Measurements from ENCODE around the gene SNX24. TPM values are rescaled to one million over a fixed set of nuclear protein-coding genes. Genes with fewer than 3 reads are reported as not detected.
"Not testable (repeated sequence)": the region's sequence is repeated elsewhere in the genome, so short reads cannot be mapped to it uniquely, and the experiment has no call there.

The SNX24 gene
- polyA plus RNA-seq, 3 donors = 20.3 to 26.0 (median 25.5) TPM

DNA sequence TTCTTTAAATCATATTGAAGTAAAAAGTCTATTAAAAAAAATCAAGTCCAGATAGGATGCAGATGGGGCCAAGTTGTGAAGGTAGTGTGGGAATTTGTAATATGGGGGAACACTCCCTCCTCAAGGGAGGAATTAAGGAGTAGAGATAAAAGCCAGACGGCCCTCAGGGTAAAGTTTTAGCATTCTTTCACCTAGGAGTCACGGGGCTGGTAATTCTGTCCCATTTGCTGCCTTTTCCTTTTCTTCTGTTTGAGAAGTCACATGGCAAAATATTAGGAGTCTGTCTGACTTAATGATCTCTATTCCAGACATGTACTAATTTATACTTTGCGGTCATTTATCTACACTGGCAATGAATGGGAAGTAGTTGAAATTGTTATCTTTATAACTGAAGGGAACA is 61.9 kb downstream of the SNX24 start:
- DNase-seq (ENCODE audit: extremely low read depth in 1 of 11, low read depth in 9 of 11, low spot score in 4 of 11) = no peak

DNA sequence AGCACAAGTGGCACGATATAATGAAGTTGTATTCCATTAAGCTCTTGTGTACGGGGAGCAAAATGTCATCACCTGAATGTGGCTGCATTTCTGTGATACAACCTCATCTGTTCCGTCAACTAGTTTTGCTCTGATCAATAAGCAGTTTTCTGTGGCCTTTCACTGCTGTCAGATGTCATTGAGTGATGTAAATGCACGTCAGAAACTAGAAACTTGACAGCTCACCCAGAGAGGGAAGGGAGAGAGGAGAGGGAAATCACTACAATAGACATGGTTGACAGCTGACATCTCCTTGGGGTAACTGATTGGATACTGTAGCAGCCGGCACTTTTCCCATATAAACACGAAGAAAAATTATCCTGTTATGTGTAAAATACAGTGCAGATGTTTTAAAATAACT is 62.7 kb downstream of the SNX24 start:
- no peak for DNase-seq (ENCODE audit: extremely low read depth in 1 of 11, low read depth in 9 of 11, low spot score in 4 of 11)

DNA sequence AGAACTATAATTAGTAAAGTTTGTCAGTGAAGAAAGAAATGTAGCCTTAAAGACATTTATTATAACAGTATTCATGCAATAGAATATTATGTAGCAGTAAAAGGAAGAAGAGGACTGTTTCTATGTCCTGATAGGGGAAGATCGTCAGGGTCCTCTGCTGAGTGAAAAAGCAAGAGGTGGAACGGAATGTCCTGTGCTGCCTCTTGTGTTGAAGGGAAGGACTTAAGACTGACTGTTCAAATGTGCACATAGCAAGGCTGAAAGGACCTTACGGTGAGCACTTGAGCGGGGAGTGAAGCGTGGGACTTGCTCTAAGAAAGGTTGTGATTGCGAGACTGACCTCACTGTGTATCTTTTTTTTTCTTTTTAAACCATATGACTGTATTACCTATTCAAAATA is 63.2 kb downstream of the SNX24 start:
- no peak for DNase-seq (ENCODE audit: extremely low read depth in 1 of 11, low read depth in 9 of 11, low spot score in 4 of 11)

DNA sequence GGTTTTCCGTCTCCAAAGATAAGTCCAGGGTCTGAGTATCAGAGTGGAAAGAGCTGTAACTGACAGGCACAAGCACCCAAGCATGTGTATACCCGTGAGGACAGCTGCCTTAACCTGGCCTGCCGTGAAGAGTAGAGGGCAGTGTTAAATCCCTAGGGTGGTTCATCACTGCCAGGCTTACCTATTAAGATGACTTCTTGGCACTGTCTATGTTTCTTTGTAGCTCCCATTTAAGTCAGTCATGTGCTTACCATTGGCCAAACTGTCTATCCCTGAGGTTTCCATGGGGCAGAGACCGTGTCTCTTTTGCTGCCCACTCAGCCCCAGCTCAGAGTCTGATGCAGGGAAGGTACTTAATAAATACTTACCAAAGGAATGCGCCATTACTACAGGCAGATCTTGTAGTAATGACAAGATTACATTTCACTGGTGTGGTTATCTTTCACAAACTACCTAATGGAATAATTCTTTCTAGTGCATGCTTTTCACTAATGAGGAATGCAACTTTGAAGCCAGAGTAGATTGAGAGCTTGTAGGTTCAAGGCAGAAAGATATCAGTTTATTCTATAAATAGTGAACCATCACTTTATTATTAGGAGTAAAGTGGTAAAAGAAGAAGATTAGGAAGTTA is 64.2 kb downstream of the SNX24 start:
- no peak for DNase-seq (ENCODE audit: extremely low read depth in 1 of 11, low read depth in 9 of 11, low spot score in 4 of 11)

DNA sequence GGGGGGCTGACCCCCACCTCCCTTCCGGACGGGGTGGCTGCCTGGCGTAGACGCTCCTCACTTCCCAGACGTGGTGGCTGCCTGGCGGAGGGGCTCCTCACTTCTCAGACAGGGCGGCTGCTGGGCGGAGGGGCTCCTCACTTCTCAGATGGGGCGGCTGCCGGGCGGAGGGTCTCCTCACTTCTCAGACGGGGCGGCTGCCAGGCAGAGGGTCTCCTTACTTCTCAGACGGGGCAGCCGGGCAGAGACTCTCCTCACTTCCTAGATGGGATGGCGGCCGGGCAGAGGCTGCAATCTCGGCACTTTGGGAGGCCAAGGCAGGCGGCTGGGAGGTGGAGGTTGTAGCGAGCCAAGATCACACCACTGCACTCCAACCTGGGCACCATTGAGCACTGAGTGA is 68.0 kb downstream of the SNX24 start:
- DNase-seq (ENCODE audit: extremely low read depth in 1 of 11, low read depth in 9 of 11, low spot score in 4 of 11) = not testable (repeated sequence)

DNA sequence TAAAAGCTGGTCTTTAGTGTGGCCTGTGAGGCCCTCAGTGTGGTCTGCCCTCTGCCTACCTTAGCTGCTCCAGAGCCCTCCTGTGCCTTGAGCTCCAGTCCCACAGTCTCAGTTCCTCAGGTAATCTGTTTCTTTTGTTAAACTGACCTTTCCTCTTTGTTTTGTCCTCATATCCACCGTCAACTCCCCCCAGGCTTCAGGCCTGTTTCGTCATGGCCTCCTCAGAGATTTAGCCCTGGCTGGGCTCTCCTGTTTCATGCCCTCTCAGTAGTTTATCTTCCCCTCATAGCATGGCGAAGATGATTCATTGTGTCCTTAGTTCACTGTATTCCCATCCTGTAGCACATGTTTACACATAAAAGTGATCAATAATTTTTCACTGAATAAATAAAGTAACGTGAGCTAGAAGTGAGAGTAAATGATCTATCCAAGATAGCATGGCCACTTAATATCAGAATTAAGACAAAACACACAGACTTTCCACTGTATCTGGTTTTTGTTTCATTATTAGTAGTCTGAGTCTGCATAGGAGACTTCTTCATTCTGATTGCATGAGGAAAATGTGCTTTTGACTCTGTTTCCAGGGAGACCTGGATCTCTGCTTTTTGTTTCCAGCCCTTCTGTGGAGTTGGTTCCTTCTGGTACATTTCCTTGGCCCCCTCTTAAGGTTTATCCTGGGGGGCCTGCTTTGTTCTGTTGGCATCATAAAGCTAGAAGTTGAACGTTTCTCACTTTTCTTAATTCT is 70.5 kb downstream of the SNX24 start:
- DNase-seq (ENCODE audit: extremely low read depth in 1 of 11, low read depth in 9 of 11, low spot score in 4 of 11) = no peak

DNA sequence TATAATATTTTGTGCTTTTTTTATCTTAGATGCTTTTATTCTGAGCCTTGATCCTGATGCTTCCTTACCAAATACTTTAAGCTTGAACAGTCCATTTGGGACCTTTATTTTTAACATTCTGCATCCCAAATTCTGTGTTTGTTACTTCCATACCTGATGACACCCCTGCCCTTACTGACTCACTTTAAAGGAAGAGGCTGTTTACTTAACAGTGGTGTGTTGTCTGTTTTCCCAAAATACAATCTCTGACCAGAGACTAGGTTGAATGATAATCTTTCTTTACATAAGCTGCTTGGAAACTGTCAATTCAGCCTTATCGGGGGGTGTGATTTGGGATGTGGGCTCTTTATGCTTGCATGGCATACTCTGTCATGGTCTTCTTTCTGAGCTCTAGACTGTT is 71.1 kb downstream of the SNX24 start:
- no peak for DNase-seq (ENCODE audit: extremely low read depth in 1 of 11, low read depth in 9 of 11, low spot score in 4 of 11)

DNA sequence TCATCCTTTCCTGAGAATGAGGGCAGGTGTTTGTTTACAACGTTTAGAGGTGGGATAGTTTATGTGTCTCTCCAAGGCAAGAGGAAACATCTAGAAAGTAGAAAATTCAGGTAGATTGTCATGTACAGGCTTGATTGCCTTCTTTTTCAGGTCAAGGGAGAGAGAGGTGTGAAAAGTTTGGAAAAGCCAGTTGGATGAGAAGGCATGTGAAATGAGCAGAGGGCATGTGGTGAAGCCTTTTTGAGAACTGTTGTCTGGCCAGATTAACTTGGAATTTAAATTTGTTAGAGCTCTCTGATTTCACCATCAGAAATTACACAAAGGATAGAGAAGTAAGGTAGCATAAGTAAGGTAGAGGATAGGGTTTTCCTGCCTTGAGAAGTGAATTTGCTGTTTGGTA is 74.6 kb downstream of the SNX24 start:
- no peak for DNase-seq (ENCODE audit: extremely low read depth in 1 of 11, low read depth in 9 of 11, low spot score in 4 of 11)

DNA sequence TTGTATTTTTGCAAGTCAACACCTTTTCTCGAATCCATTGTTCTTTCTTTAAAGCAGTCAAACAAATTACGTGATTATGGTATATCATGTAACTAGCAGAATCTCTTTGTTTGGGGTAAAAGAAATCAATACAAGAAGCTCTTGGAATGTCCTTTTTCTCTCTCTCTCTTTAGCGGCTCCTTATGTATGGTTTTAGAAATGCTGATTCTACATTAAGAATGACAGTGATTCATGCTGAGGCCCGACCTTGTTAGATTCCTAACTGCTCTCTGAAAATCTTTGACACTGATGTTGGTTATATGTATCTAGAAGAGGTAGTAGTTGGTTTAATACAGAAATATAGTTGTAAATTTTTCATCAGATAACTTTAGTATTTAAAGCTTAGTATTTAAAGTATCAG is 76.4 kb downstream of the SNX24 start:
- no peak for DNase-seq (ENCODE audit: extremely low read depth in 1 of 11, low read depth in 9 of 11, low spot score in 4 of 11)

DNA sequence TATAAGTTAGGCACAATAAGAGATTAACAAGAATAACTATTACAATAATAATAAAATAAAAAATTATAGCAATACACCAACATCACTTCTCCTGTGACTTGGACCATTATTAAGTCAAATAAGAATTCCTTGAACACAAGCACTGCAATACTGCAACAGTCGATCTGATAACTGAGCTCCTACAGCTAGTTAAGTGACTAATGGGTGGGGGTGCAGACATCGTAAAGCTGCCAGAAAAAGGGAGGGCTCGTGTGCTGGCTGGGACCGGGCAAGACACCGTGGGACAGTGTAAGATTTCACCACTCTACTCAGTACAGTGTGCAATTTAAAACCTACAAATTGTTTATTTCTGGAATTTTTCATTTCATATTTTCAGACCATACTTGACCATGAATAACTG is 78.8 kb downstream of the SNX24 start:
- DNase-seq (ENCODE audit: extremely low read depth in 1 of 11, low read depth in 9 of 11, low spot score in 4 of 11) = no peak

DNA sequence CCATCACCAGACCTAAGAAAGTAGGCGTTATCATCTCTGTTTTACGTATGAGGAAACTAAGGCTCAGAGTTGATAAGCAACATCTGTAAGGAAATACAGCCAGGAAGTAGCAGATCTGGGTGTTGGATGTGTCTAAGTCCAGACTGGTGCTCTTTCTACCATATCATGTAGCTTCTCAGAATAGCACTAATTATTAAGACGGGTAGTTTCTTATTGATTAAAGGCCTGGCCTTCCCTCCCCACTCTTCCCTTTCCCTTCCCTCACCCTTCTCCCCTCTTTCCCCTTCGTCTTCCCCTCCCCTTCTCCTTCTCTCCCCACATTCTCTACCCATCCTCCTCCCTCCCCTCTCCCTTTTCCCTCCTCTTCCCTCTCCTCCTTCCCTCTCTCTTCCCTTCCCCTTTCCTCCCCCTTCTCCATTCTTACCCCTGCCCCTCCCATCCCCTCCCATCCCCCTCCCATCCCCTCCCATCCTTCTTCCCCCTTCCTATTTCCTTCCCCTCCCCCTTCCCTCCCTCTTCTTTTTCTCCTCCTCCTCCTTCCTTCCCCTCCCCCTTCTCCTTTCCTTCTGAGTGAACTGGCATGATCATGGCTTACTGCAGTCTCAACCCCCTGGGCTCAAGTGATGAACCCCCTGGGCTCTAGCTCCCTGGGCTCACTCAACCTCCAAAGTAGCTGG is 79.4 kb downstream of the SNX24 start:
- no peak for DNase-seq (ENCODE audit: extremely low read depth in 1 of 11, low read depth in 9 of 11, low spot score in 4 of 11)

DNA sequence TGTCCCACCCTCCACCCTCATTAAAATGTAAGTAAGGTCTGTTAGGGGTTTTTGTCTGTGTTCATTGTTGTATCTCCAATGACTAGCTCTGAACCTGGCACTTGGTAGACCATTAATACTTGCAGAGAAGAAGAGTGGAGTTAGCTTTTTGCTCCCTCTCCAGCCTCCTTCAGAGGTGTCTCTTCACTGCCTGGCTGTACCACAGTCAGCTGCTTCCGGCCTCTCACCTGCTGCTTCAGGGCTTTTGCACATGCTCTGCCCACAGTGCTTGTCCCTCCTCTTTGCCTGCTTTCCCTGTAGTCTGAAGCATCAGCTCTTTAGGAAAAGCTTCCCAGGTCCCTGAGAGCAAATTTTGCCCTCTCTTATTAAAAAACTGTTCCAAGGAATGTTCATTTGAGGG is 83.6 kb downstream of the SNX24 start:
- DNase-seq (ENCODE audit: extremely low read depth in 1 of 11, low read depth in 9 of 11, low spot score in 4 of 11) = no peak

DNA sequence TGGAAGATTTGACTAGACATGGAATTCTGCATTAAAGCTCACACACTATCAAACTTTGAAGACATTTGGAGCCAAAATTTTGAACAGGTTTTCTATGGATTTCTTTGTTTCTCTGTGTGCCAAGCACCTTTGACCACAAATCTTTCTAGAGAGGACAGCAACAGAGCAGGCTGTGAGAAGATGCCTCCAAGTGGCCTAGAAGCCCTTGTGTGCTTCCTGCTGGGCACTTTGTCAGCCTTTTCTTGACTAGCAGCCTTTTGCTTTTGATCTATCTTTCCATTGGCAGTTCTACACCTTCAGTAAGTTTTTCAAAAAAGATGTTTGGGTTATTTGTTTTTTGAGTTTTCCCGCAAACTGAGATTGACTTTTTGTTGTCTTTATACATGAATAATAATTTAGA is 84.6 kb downstream of the SNX24 start:
- DNase-seq (ENCODE audit: extremely low read depth in 1 of 11, low read depth in 9 of 11, low spot score in 4 of 11) = no peak

DNA sequence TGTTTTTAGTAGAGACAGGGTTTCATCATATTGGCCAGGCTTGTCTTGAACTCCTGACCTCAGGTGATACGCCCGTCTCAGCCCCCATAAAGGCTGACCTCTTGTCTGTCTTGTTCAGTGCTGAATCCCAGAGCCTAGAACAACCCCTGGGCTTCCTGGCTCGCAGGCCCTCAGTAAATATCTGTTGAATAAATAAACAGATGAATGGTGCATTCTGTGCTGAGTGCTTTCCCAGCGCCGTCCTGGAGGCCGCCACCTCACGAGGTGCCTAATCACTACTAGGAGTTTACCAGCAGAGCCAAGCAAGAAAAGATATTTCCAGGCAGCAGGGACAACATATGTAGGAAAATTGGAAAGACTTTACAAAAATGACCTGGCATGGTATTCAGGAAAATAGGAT is 88.5 kb downstream of the SNX24 start:
- DNase-seq (ENCODE audit: extremely low read depth in 1 of 11, low read depth in 9 of 11, low spot score in 4 of 11) = no peak

DNA sequence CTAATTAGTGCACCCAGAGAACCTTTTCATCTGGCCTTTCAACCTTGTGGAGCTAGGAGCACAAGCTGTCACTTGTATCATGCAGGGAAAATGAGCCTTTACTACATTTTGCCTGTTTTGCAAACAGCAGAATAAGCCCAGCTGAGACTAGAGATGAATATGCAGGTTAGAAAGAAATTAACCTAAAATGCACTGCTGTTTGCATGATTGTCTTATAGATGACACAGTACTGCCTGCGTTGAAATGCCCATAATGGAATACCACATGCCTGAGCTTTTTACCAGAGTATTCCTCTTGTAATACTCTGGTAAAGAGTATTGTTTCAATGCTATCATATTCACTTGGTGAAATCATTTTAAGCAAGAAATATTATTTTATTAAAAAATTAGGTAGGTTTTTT is 90.7 kb downstream of the SNX24 start:
- DNase-seq (ENCODE audit: extremely low read depth in 1 of 11, low read depth in 9 of 11, low spot score in 4 of 11) = no peak

DNA sequence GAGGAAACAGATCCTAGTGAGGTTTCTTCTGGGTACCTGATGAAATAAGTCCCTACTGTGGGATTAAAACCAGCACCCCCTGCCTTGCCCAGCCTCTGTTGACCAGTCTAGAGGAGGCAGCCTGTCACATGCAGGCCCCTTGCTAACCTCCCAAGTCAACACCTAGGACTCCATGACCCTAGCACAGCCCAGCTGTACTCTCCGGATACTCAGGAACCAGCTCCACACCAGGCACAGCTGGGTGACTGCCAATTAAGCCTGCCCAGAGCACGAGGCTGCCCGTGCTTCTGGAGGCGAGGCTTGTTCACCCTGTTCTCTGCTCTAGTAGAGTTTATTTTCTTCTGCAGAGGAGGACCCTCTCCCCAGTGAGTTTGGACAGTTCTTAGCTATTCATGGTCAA is 92.5 kb downstream of the SNX24 start:
- no peak for DNase-seq (ENCODE audit: extremely low read depth in 1 of 11, low read depth in 9 of 11, low spot score in 4 of 11)

DNA sequence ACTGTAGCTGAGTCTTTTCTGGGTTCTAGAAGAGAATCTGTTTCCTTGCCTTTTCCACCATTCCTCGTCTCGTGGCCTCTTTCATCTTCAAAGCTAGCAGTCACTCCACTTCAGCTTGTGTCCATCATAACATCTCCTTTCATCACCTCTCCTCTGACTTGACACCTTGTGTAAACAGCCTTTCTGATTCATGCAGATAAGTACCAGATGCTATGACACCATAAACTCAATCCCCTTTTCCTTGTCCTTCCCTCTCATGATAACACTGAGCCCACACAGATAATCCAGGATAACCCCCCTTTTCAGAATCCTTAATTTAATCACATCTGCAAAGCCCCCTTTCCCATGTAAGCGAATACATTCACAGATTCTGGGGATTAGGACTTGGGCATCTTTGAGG is 95.5 kb downstream of the SNX24 start:
- DNase-seq (ENCODE audit: extremely low read depth in 1 of 11, low read depth in 9 of 11, low spot score in 4 of 11) = no peak

DNA sequence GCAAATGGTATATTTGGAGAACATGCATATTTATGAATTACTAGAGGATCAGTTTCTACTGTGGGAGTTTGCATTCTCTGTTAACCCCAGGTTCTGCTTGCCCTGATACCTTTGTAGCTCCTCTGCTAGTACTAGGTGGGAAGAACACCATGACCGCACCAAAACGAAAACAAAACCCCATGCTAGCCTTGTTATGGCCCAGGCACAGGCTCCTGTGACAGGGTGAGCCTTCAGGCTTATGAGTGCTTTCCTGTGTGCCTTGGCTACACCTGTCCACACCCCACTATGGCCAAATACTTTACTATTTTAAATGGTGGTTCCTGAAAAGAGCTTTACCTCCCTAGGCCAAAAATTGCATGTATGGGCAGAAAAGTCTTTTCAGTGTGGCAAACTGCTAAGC is 96.3 kb downstream of the SNX24 start:
- no peak for DNase-seq (ENCODE audit: extremely low read depth in 1 of 11, low read depth in 9 of 11, low spot score in 4 of 11)

DNA sequence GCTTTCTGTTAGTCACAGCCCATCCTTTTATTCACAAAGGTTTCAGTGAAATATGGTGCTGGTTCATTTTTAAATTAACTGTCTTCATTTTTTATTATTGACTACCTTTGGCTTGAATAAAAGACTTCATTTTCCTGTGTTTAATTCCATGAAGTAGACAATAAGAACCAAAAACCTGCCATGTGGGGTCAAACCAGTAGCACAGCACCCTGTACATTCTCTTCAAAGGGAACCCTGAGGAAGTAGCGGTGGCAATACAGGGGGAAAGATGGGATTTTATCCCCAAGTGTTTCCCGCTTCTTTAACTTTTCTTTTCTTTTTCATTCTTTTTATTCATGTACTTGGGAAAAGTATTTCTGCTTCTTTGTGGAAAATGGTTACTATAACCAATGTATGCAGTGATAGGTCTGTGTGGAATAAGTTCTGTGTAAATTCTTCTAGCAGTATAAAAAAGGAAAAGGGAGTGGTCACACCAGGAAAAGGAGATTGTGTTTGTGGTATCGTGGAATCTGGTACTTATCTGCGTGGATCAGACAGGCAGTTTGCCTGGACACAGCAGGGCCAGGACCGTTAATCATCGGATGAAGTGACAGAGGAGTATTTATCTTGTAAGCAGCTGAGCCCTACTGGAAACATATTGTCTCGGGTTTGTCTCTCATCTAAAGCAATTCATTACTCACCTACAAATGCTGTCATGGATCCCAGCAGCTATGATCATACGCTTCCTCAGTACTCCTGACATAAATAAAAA is 96.9 kb downstream of the SNX24 start:
- no peak for DNase-seq (ENCODE audit: extremely low read depth in 1 of 11, low read depth in 9 of 11, low spot score in 4 of 11)

Measured in renal cortex interstitium (tissue), 11 donors.